Body of pancreas (tissue), 4 donors: Measurements from ENCODE around the gene ARID5B.

ENCODE experiments used
- CTCF ChIP-seq, 7 experiments: fragments of 450-650 bp in 4 of 7; fragments of 200-600 bp in 3 of 7; sonication (generic) in 3 of 7; IDR thresholded peaks; one replicate each; pipeline ENCODE4 v1.5.1; 2016 to 2019; ENCODE audit warnings: antibody characterized with exemption in 7 of 7
- POLR2A ChIP-seq, 3 donors: fragments of 450-650 bp; IDR thresholded peaks; one replicate each; pipeline ENCODE4 v1.6.1; 2016; ENCODE audit warnings: antibody characterized with exemption in 3 of 3, mild to moderate bottlenecking in 2 of 3

GRCh38 chr10:62019013-62019684 lies 117.7 kb downstream of the ARID5B start:
- TF ChIP-seq CTCF (IDR thresholded peaks at IDR 0.05) (no peak), POLR2A (IDR thresholded peaks at IDR 0.05) (no peak)
